Neutrophil (primary cell): ENCODE measurements around the gene MTNR1B.

Experiments used
- H3K27ac ChIP-seq: fragments of 200-600 bp; sonication (generic); 2 replicates; pipeline ENCODE4 v1.5.1; 2016; ENCODE audit warnings: mild to moderate bottlenecking, moderate library complexity
- H3K27me3 ChIP-seq: fragments of 200-600 bp; sonication (generic); 2 replicates; pipeline ENCODE4 v1.6.0; 2016; ENCODE audit warnings: mild to moderate bottlenecking
- H3K36me3 ChIP-seq: fragments of 200-600 bp; sonication (generic); 2 replicates; pipeline ENCODE4 v1.5.1; 2017
- H3K4me1 ChIP-seq, 2 experiments: fragments of 200-600 bp in 1 of 2; sonication (generic) in 1 of 2; 1 replicate in 1 of 2; 2 replicates in 1 of 2; pipeline versions ENCODE4 v1.5.1 to v1.6.1; 2013 to 2016; ENCODE audit warnings: low read depth in 1 of 2, low read length in 1 of 2, mild to moderate bottlenecking in 1 of 2, moderate library complexity in 1 of 2; ENCODE audit not compliant: control insufficient read depth in 1 of 2, insufficient read depth in 1 of 2
- H3K4me3 ChIP-seq, 2 experiments: fragments of 200-600 bp in 1 of 2; sonication (generic) in 1 of 2; 1 replicate in 1 of 2; 2 replicates in 1 of 2; pipeline ENCODE4 v1.5.1; 2013 to 2016; ENCODE audit warnings: low read depth in 1 of 2, low read length in 1 of 2, mild to moderate bottlenecking in 1 of 2, moderate library complexity in 1 of 2
- H3K9me3 ChIP-seq: fragments of 200-600 bp; sonication (generic); 2 replicates; pipeline ENCODE4 v1.5.1; 2016
- TF ChIP-seq, protein P1 (sequence below): fragments of 200-600 bp; sonication (generic); IDR thresholded peaks from 2 replicates; pipeline ENCODE4 v1.5.1; 2016; ENCODE audit warnings: antibody characterized with exemption

Gene MTNR1B

GRCh38 chr11:92969634-92970347 lies at the start of gene MTNR1B:
MTNR1B (plus strand) TSS chr11:92969651; CDS start chr11:92969726, 75 bp downstream.
- TF ChIP-seq, protein P1, sequence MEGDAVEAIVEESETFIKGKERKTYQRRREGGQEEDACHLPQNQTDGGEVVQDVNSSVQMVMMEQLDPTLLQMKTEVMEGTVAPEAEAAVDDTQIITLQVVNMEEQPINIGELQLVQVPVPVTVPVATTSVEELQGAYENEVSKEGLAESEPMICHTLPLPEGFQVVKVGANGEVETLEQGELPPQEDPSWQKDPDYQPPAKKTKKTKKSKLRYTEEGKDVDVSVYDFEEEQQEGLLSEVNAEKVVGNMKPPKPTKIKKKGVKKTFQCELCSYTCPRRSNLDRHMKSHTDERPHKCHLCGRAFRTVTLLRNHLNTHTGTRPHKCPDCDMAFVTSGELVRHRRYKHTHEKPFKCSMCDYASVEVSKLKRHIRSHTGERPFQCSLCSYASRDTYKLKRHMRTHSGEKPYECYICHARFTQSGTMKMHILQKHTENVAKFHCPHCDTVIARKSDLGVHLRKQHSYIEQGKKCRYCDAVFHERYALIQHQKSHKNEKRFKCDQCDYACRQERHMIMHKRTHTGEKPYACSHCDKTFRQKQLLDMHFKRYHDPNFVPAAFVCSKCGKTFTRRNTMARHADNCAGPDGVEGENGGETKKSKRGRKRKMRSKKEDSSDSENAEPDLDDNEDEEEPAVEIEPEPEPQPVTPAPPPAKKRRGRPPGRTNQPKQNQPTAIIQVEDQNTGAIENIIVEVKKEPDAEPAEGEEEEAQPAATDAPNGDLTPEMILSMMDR = no peak
- Histone ChIP-seq H3K27me3 (peaks cover 51% of the 10 kb centered on the region), H3K4me1 (no peaks in the 10 kb centered on the region), H3K4me3 (no peak within 1 kb of the TSS), H3K9me3 (no peaks in the 10 kb centered on the region), H3K27ac (no peak within 1 kb of the TSS), H3K36me3 (no peaks in the 10 kb centered on the region)

DNA sequence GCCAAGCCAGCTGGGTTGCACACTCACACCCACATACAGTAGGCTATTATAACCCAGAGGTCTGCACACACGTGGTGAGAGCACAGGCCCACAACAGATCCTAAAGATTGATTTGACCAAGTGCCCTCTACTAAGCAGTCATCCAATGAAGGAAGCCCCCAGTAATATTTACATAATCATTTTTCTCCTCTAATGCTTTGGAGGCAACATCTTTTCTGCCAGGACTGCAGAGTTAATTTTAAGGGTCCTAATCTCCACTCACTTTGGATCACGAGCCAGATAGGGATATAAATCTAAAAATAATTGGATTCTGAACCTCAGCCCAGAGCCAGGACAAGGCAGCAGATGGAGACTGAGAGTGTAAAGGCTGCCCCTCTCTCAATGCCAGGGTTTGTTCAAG lies 49.1 kb upstream of the MTNR1B start:
- no peaks in the 10 kb centered on the region for H3K4me1 ChIP-seq
- no peaks in the 10 kb centered on the region for H3K9me3 ChIP-seq
- TF ChIP-seq, protein P1 = no peak
- H3K4me3 ChIP-seq = no peak overlapping the region
- H3K27me3 ChIP-seq = no peaks in the 10 kb centered on the region
- H3K36me3 ChIP-seq = no peaks in the 10 kb centered on the region
- H3K27ac ChIP-seq = no peak overlapping the region

GRCh38 chr11:92922731-92923130 lies 46.7 kb upstream of the MTNR1B start:
- H3K27me3 ChIP-seq = no peaks in the 10 kb centered on the region
- H3K4me1 ChIP-seq = no peaks in the 10 kb centered on the region
- H3K4me3 ChIP-seq = no peak overlapping the region
- H3K27ac ChIP-seq = no peak overlapping the region
- TF ChIP-seq, protein P1 = no peak
- H3K36me3 ChIP-seq = no peaks in the 10 kb centered on the region
- H3K9me3 ChIP-seq = no peaks in the 10 kb centered on the region

GRCh38 chr11:92929246-92929645 lies 40.2 kb upstream of the MTNR1B start:
- H3K27ac ChIP-seq = no peak overlapping the region
- H3K36me3 ChIP-seq = no peaks in the 10 kb centered on the region
- TF ChIP-seq, protein P1 = no peak
- H3K4me1 ChIP-seq = no peaks in the 10 kb centered on the region
- no peak overlapping the region for H3K4me3 ChIP-seq
- no peaks in the 10 kb centered on the region for H3K27me3 ChIP-seq
- H3K9me3 ChIP-seq = no peaks in the 10 kb centered on the region

DNA sequence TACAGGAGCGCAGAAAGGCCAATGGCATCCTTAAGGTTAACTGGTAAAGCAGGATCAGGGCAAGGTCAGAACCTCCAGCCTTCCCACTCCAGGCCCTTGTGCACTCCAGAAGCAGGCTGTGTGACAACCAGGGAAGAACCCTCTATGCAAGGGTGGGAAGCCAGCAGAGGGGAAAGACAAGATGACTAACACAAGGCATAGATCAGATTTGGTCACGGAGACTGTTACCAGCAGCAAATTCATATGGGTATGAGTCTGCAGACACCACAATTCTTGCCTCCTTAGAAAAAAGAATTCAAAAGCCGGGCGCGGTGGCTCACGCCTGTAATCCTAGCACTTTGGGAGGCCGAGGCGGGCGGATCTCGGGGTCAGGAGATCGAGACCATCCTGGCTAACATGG lies 39.8 kb upstream of the MTNR1B start:
- no peaks in the 10 kb centered on the region for H3K27me3 ChIP-seq
- H3K9me3 ChIP-seq = no peaks in the 10 kb centered on the region
- no peaks in the 10 kb centered on the region for H3K4me1 ChIP-seq
- H3K36me3 ChIP-seq = no peaks in the 10 kb centered on the region
- H3K4me3 ChIP-seq = no peak overlapping the region
- H3K27ac ChIP-seq = no peak overlapping the region
- TF ChIP-seq, protein P1 = no peak
